SK-N-SH treated with all-trans-retinoic acid at 6 μM for 48 hours (cell line): ENCODE results near the gene CMTM7.

Experiments
- ATAC-seq: fragments of 200-7000 bp; cut with Tn5 transposase; 3 replicates; pipeline ENCODE4 v1.9.1; 2020; ENCODE audit warnings: mild to moderate bottlenecking, moderate library complexity
- ARNTL ChIP-seq: fragments of 450-650 bp; formaldehyde crosslinking; IDR thresholded peaks from 2 replicates; pipeline ENCODE4 v1.5.0; 2020; ENCODE audit warnings: low read depth, mild to moderate bottlenecking, moderate library complexity, borderline replicate concordance
- BACH2 ChIP-seq: fragments of 250-450 bp; sonication (Bioruptor Pico); IDR thresholded peaks from 2 replicates; pipeline ENCODE4 v1.9.0; 2021; ENCODE audit warnings: mild to moderate bottlenecking, borderline replicate concordance
- CREB5 ChIP-seq: fragments of 250-450 bp; sonication (Bioruptor Pico); IDR thresholded peaks from 2 replicates; pipeline ENCODE4 v1.5.1; 2020; ENCODE audit warnings: low read depth, mild to moderate bottlenecking, moderate library complexity
- CSDC2 ChIP-seq: fragments of 250-450 bp; sonication (Bioruptor Pico); IDR thresholded peaks from 2 replicates; pipeline ENCODE4 v1.5.0; 2020; ENCODE audit warnings: mild to moderate bottlenecking, moderate library complexity
- CSRNP3 ChIP-seq: fragments of 250-450 bp; sonication (Bioruptor Pico); IDR thresholded peaks from 2 replicates; pipeline ENCODE4 v1.5.1; 2021; ENCODE audit warnings: mild to moderate bottlenecking, moderate library complexity
- GLIS3 ChIP-seq: fragments of 250-450 bp; sonication (Bioruptor Pico); IDR thresholded peaks from 2 replicates; pipeline ENCODE4 v1.5.0; 2020; ENCODE audit warnings: mild to moderate bottlenecking, moderate library complexity
- ISL1 ChIP-seq: fragments of 250-450 bp; sonication (Bioruptor Pico); IDR thresholded peaks from 2 replicates; pipeline ENCODE4 v2.1.2; 2022; ENCODE audit warnings: mild to moderate bottlenecking, moderate library complexity
- OSR1 ChIP-seq: fragments of 250-450 bp; sonication (Bioruptor Pico); IDR thresholded peaks from 2 replicates; pipeline ENCODE4 v1.8.0; 2022; ENCODE audit warnings: moderate library complexity, mild to moderate bottlenecking, inconsistent platforms
- PATZ1 ChIP-seq: fragments of 250-450 bp; sonication (Bioruptor Pico); IDR thresholded peaks from 2 replicates; pipeline ENCODE4 v1.8.0; 2020; ENCODE audit warnings: mild to moderate bottlenecking, moderate library complexity, borderline replicate concordance
- POU6F1 ChIP-seq: fragments of 250-450 bp; sonication (Bioruptor Pico); IDR thresholded peaks from 2 replicates; pipeline ENCODE4 v1.8.0; 2021; ENCODE audit warnings: low read depth, mild to moderate bottlenecking, moderate library complexity, borderline replicate concordance
- PPARA ChIP-seq: fragments of 250-450 bp; sonication (Bioruptor Pico); IDR thresholded peaks from 2 replicates; pipeline ENCODE4 v1.5.0; 2020; ENCODE audit warnings: mild to moderate bottlenecking, borderline replicate concordance
- RARB ChIP-seq: fragments of 250-450 bp; sonication (Bioruptor Pico); IDR thresholded peaks from 2 replicates; pipeline ENCODE4 v1.8.0; 2021; ENCODE audit warnings: mild to moderate bottlenecking, moderate library complexity
- SNAI2 ChIP-seq: fragments of 250-450 bp; sonication (Bioruptor Pico); IDR thresholded peaks from 2 replicates; pipeline ENCODE4 v1.5.0; 2020; ENCODE audit warnings: mild to moderate bottlenecking, moderate library complexity
- TCF4 ChIP-seq: fragments of 250-450 bp; sonication (Bioruptor Pico); IDR thresholded peaks from 2 replicates; pipeline ENCODE4 v1.8.0; 2021; ENCODE audit warnings: mild to moderate bottlenecking, moderate library complexity, borderline replicate concordance
- TOX ChIP-seq: fragments of 250-450 bp; sonication (Bioruptor Pico); IDR thresholded peaks from 2 replicates; pipeline ENCODE4 v1.8.0; 2021; ENCODE audit warnings: mild to moderate bottlenecking, moderate library complexity, borderline replicate concordance
- TSHZ2 ChIP-seq: fragments of 250-450 bp; sonication (Bioruptor Pico); IDR thresholded peaks from 2 replicates; pipeline ENCODE4 v1.5.0; 2020; ENCODE audit warnings: mild to moderate bottlenecking, moderate library complexity
- ZC3H10 ChIP-seq: fragments of 250-450 bp; sonication (Bioruptor Pico); IDR thresholded peaks from 2 replicates; pipeline ENCODE4 v1.5.1; 2021; ENCODE audit warnings: mild to moderate bottlenecking, moderate library complexity
- ZFP3 ChIP-seq: fragments of 250-450 bp; sonication (Bioruptor Pico); IDR thresholded peaks from 2 replicates; pipeline ENCODE4 v1.5.0; 2020; ENCODE audit warnings: mild to moderate bottlenecking, moderate library complexity
- ZFP30 ChIP-seq: fragments of 450-650 bp; formaldehyde crosslinking; IDR thresholded peaks from 2 replicates; pipeline ENCODE4 v1.5.0; 2022; ENCODE audit warnings: mild to moderate bottlenecking, moderate library complexity
- ZNF565 ChIP-seq: fragments of 450-650 bp; formaldehyde crosslinking; conservative IDR thresholded peaks from 2 replicates; pipeline ENCODE4 v1.5.0; 2020; ENCODE audit warnings: low read depth, mild to moderate bottlenecking, moderate library complexity
- ZNF8 ChIP-seq: fragments of 450-650 bp; formaldehyde crosslinking; IDR thresholded peaks from 2 replicates; pipeline ENCODE4 v1.5.0; 2020; ENCODE audit warnings: mild to moderate bottlenecking, moderate library complexity

Gene CMTM7

GRCh38 chr3:32467333-32468070 lies 75.8 kb downstream of the CMTM7 start (continued):
- no peak for TF ChIP-seq TSHZ2 (CRISPR knock-in tag)
- no peak for TF ChIP-seq PPARA (CRISPR knock-in tag)
- TF ChIP-seq PATZ1 (CRISPR knock-in tag): no peak
- no peak for TF ChIP-seq TOX (CRISPR knock-in tag)
- TF ChIP-seq ARNTL (CRISPR knock-in tag): no peak
- no peak for TF ChIP-seq ZNF8
- TF ChIP-seq TCF4 (CRISPR knock-in tag): no peak
- no peak for TF ChIP-seq ZC3H10
- TF ChIP-seq ZFP30 (CRISPR knock-in tag): no peak
- TF ChIP-seq GLIS3 (CRISPR knock-in tag): no peak

- ATAC-seq: peak; percentile 57
- TF ChIP-seq CSRNP3 (CRISPR knock-in tag) (no peak), TCF4 (CRISPR knock-in tag) (no peak), GLIS3 (CRISPR knock-in tag) (no peak), TOX (CRISPR knock-in tag) (no peak), CREB5 (no peak), ISL1 (CRISPR knock-in tag) (no peak), ZFP3 (no peak), OSR1 (CRISPR knock-in tag) (no peak), SNAI2 (CRISPR knock-in tag) (no peak)
- TF ChIP-seq, all 23 proteins: peak for 0
Observed at GRCh38 chr3:32469151-32469874, 77.7 kb downstream of the CMTM7 start.

- TF ChIP-seq ZC3H10: no peak
- no peak for TF ChIP-seq TCF4 (CRISPR knock-in tag)
- TF ChIP-seq ZNF565 (CRISPR knock-in tag): no peak
- no peak for TF ChIP-seq ZNF8
- no peak for TF ChIP-seq RARB
- TF ChIP-seq, all 23 proteins: peak for 0
- no peak for ATAC-seq
Observed at GRCh38 chr3:32470362-32470761, 78.7 kb downstream of the CMTM7 start.

GRCh38 chr3:32471246-32471645 lies 79.6 kb downstream of the CMTM7 start:
- ATAC-seq: no peak
- TF ChIP-seq ZNF565 (CRISPR knock-in tag): no peak
- TF ChIP-seq PPARA (CRISPR knock-in tag): no peak
- no peak for TF ChIP-seq ZFP3
- TF ChIP-seq BACH2: no peak
- no peak for TF ChIP-seq ZFP30 (CRISPR knock-in tag)
- TF ChIP-seq POU6F1 (CRISPR knock-in tag): no peak
- TF ChIP-seq CSDC2 (CRISPR knock-in tag): no peak
- TF ChIP-seq ZNF8: no peak
- no peak for TF ChIP-seq TCF4 (CRISPR knock-in tag)
- TF ChIP-seq ZC3H10: no peak
- no peak for TF ChIP-seq TSHZ2 (CRISPR knock-in tag)
